OCI-LY1 (cell line): Measurements from ENCODE around the gene ME3.

ENCODE experiments used
- EZH2 ChIP-seq: fragments of 200-600 bp; sonication (generic), shearing (Covaris generic); IDR thresholded peaks from 2 replicates; pipeline ENCODE4 v1.8.0; 2017; ENCODE audit warnings: borderline replicate concordance, mixed run types, mild to moderate bottlenecking, antibody characterized with exemption, low read length, moderate library complexity, mixed read lengths
- TF ChIP-seq, protein P1 (sequence below): fragments of 200-600 bp; sonication (generic), shearing (Covaris generic); IDR thresholded peaks from 2 replicates; pipeline ENCODE4 v1.5.1; 2017; ENCODE audit warnings: mild to moderate bottlenecking, antibody characterized with exemption, low read length, moderate library complexity, mixed read lengths

DNA sequence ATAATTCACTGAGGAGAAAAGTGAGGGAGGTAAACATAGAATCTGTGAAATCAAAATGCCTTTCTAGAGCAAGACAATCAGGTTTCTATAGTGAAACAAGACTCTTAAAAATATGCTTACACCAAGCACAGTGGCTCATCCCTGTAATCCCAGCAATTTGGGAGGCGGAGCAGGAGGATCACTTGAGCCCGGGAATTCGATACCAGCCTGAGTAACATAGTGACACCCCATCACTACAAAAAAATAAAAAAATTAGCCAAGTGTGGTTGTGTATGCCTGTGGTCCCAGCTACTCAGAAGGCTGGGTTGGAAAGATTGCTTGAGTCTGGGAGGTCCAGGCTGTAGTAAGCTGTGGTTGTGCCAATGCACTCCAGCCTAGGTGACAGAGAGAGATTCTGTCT, 43.2 kb upstream of the ME3 start:
- TF ChIP-seq, protein P1, sequence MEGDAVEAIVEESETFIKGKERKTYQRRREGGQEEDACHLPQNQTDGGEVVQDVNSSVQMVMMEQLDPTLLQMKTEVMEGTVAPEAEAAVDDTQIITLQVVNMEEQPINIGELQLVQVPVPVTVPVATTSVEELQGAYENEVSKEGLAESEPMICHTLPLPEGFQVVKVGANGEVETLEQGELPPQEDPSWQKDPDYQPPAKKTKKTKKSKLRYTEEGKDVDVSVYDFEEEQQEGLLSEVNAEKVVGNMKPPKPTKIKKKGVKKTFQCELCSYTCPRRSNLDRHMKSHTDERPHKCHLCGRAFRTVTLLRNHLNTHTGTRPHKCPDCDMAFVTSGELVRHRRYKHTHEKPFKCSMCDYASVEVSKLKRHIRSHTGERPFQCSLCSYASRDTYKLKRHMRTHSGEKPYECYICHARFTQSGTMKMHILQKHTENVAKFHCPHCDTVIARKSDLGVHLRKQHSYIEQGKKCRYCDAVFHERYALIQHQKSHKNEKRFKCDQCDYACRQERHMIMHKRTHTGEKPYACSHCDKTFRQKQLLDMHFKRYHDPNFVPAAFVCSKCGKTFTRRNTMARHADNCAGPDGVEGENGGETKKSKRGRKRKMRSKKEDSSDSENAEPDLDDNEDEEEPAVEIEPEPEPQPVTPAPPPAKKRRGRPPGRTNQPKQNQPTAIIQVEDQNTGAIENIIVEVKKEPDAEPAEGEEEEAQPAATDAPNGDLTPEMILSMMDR: no peak
- TF ChIP-seq EZH2: no peak
